DND-41 (cell line): ENCODE measurements around the gene ANK3.

Experiments used
- ATAC-seq: fragments of 200-7000 bp; cut with Tn5 transposase; 3 replicates; pipeline ENCODE4 v1.9.1; 2021; ENCODE audit warnings: low read depth; ENCODE audit not compliant: insufficient read depth
- DNase-seq: peaks from one replicate; pipeline ENCODE4 v3.0.0-alpha.2; 2020
- H2AFZ ChIP-seq: 2 replicates; pipeline ENCODE4 v1.6.0; 2012; ENCODE audit warnings: low read depth, low read length
- H3K27ac ChIP-seq: 2 replicates; pipeline ENCODE4 v1.5.1; 2012; ENCODE audit warnings: low read length, inconsistent platforms
- H3K27me3 ChIP-seq: fragments of 200-600 bp; sonication (generic); 2 replicates; pipeline ENCODE4 v1.6.0; 2012; ENCODE audit warnings: low read length, mild to moderate bottlenecking, inconsistent platforms; ENCODE audit not compliant: insufficient read depth, poor library complexity
- H3K36me3 ChIP-seq: 2 replicates; pipeline ENCODE4 v1.5.1; 2012; ENCODE audit warnings: low read length, inconsistent platforms; ENCODE audit not compliant: insufficient read depth
- H3K4me1 ChIP-seq: 2 replicates; pipeline ENCODE4 v1.5.1; 2012; ENCODE audit warnings: mild to moderate bottlenecking, low read length; ENCODE audit not compliant: insufficient read depth
- H3K4me2 ChIP-seq: 2 replicates; pipeline ENCODE4 v1.6.0; 2012; ENCODE audit warnings: mild to moderate bottlenecking, moderate library complexity, low read length, inconsistent platforms; ENCODE audit not compliant: insufficient read depth
- H3K4me3 ChIP-seq, 2 experiments: fragments of 200-600 bp in 1 of 2; shearing (Covaris generic) in 1 of 2; 2 replicates each; pipeline ENCODE4 v1.5.1; 2012 to 2016; ENCODE audit warnings: inconsistent platforms in 2 of 2, low read length in 2 of 2, mild to moderate bottlenecking in 2 of 2, low read depth in 1 of 2, moderate library complexity in 1 of 2
- H3K79me2 ChIP-seq: 2 replicates; pipeline ENCODE4 v1.6.0; 2012; ENCODE audit warnings: low read length, inconsistent platforms; ENCODE audit not compliant: insufficient read depth
- H3K9ac ChIP-seq: 2 replicates; pipeline ENCODE4 v1.6.0; 2012; ENCODE audit warnings: low read depth, mild to moderate bottlenecking, inconsistent platforms, low read length, moderate library complexity
- H3K9me3 ChIP-seq: 2 replicates; pipeline ENCODE4 v1.5.1; 2012; ENCODE audit warnings: low read length, moderate library complexity, mild to moderate bottlenecking, inconsistent platforms; ENCODE audit not compliant: insufficient read depth, severe bottlenecking
- H4K20me1 ChIP-seq: 2 replicates; pipeline ENCODE4 v1.6.0; 2012; ENCODE audit warnings: low read length; ENCODE audit not compliant: insufficient read depth
- CTCF ChIP-seq: IDR thresholded peaks from 2 replicates; pipeline ENCODE4 v1.5.1; 2012; ENCODE audit warnings: borderline replicate concordance, low read length, moderate library complexity, mild to moderate bottlenecking; ENCODE audit not compliant: poor library complexity, severe bottlenecking; ENCODE audit errors: extremely low read depth
- EZH2 ChIP-seq: IDR thresholded peaks from 3 replicates; pipeline ENCODE4 v1.6.1; 2012; ENCODE audit warnings: borderline replicate concordance, low read depth, mild to moderate bottlenecking, moderate library complexity, low read length, inconsistent platforms; ENCODE audit not compliant: severe bottlenecking

The ANK3 gene

GRCh38 chr10:60069311-60069710, 320.4 kb downstream of the ANK3 start:
- Histone ChIP-seq H3K9ac (no peak overlapping the region), H3K36me3 (no peaks in the 10 kb centered on the region), H3K27ac (no peak overlapping the region), H3K79me2 (no peaks in the 10 kb centered on the region), H3K9me3 (no peaks in the 10 kb centered on the region), H3K4me1 (no peaks in the 10 kb centered on the region), H4K20me1 (no peaks in the 10 kb centered on the region), H3K27me3 (no peaks in the 10 kb centered on the region), H3K4me2 (no peak overlapping the region), H3K4me3 (no peak overlapping the region), H2AFZ (no peak overlapping the region)
- no peak for TF ChIP-seq EZH2
- TF ChIP-seq CTCF, result no peak
- DNase-seq (no peak), ATAC-seq (no peak)

GRCh38 chr10:60050366-60050765, 339.3 kb downstream of the ANK3 start:
- ATAC-seq (no peak), DNase-seq (no peak)
- H2AFZ ChIP-seq, result no peak overlapping the region
- no peaks in the 10 kb centered on the region for H3K36me3 ChIP-seq
- H3K9me3 ChIP-seq, result no peaks in the 10 kb centered on the region
- no peak overlapping the region for H3K9ac ChIP-seq
- no peak overlapping the region for H3K4me2 ChIP-seq
- no peaks in the 10 kb centered on the region for H3K4me1 ChIP-seq
- H4K20me1 ChIP-seq, result no peaks in the 10 kb centered on the region
- no peaks in the 10 kb centered on the region for H3K79me2 ChIP-seq
- H3K27ac ChIP-seq, result no peak overlapping the region
- TF ChIP-seq CTCF, result no peak
- TF ChIP-seq EZH2, result no peak
- peaks cover 2% of the 10 kb centered on the region for H3K27me3 ChIP-seq
- H3K4me3 ChIP-seq, result no peak overlapping the region

- no peaks in the 10 kb centered on the region for H4K20me1 ChIP-seq
- ATAC-seq (no peak), DNase-seq (no peak)
- TF ChIP-seq EZH2 (no peak), CTCF (no peak)
- no peak overlapping the region for H3K4me3 ChIP-seq
- H3K9me3 ChIP-seq, result no peaks in the 10 kb centered on the region
- no peaks in the 10 kb centered on the region for H3K36me3 ChIP-seq
- H3K4me1 ChIP-seq, result no peaks in the 10 kb centered on the region
- H3K4me2 ChIP-seq, result no peak overlapping the region
- H3K27me3 ChIP-seq, result peaks cover 4% of the 10 kb centered on the region
- no peaks in the 10 kb centered on the region for H3K79me2 ChIP-seq
- H3K9ac ChIP-seq, result no peak overlapping the region
- no peak overlapping the region for H3K27ac ChIP-seq
- H2AFZ ChIP-seq, result no peak overlapping the region
Observed at GRCh38 chr10:60048091-60048501, 341.6 kb downstream of the ANK3 start.

GRCh38 chr10:60045571-60045970, 344.1 kb downstream of the ANK3 start:
- Histone ChIP-seq H3K9ac (no peak overlapping the region), H3K36me3 (no peaks in the 10 kb centered on the region)
- no peak for TF ChIP-seq EZH2
- no peak for TF ChIP-seq CTCF

More at GRCh38 chr10:60045571-60045970, 344.1 kb downstream of the ANK3 start:
- H3K9me3 ChIP-seq, result no peaks in the 10 kb centered on the region
- H2AFZ ChIP-seq, result no peak overlapping the region
- no peak overlapping the region for H3K4me3 ChIP-seq
- peaks cover 4% of the 10 kb centered on the region for H3K27me3 ChIP-seq
- no peak overlapping the region for H3K27ac ChIP-seq
- H3K4me1 ChIP-seq, result no peaks in the 10 kb centered on the region
- H4K20me1 ChIP-seq, result no peaks in the 10 kb centered on the region
- no peak overlapping the region for H3K4me2 ChIP-seq
- H3K79me2 ChIP-seq, result no peaks in the 10 kb centered on the region
- ATAC-seq (no peak), DNase-seq (no peak)
